HUES6 (cell line): ENCODE measurements around the gene GRM6.

Source experiments
- H3K27ac ChIP-seq: 2 replicates; pipeline ENCODE4 v1.7.0; 2013; ENCODE audit warnings: low read depth, mild to moderate bottlenecking, low read length, inconsistent platforms
- H3K27me3 ChIP-seq: 2 replicates; pipeline ENCODE4 v1.6.1; 2013; ENCODE audit warnings: low read length; ENCODE audit not compliant: control insufficient read depth, insufficient read depth
- H3K36me3 ChIP-seq: 2 replicates; pipeline ENCODE4 v1.6.1; 2013; ENCODE audit warnings: low read length; ENCODE audit not compliant: control insufficient read depth, insufficient read depth
- H3K4me1 ChIP-seq: 2 replicates; pipeline ENCODE4 v1.6.1; 2013; ENCODE audit warnings: low read length; ENCODE audit not compliant: control insufficient read depth, insufficient read depth
- H3K4me3 ChIP-seq: 2 replicates; pipeline ENCODE4 v1.5.1; 2013; ENCODE audit warnings: low read depth, low read length
- H3K9ac ChIP-seq: one replicate; pipeline ENCODE4 v1.6.1; 2013; ENCODE audit warnings: mild to moderate bottlenecking, low read length
- H3K9me3 ChIP-seq: 2 replicates; pipeline ENCODE4 v1.6.1; 2013; ENCODE audit warnings: low read depth, low read length; ENCODE audit not compliant: control insufficient read depth, insufficient read depth

GRM6 gene

DNA sequence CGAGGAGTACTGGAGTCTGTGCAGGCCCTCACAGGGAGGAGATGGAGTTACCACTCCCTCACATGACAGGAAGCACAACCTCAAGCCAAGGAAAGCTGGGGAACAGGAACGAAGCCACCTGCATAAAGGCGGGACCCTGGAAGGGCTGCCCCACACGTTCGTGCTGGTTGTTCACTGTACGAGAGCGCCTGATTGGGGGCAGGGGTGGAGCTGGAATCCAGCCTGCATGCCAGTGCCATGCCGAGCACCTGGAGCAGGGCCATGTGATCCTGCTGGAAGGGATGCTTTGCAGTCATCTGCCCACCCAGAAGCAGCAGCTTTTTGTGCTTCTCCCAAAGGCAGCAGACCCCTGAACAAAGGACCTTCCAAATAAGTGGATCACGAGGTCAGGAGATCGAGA, 11.4 kb downstream of the GRM6 start:
- H3K4me1 ChIP-seq: no peaks in the 10 kb centered on the region
- H3K27me3 ChIP-seq: no peaks in the 10 kb centered on the region
- H3K36me3 ChIP-seq: no peaks in the 10 kb centered on the region
- H3K27ac ChIP-seq: no peak overlapping the region
- H3K4me3 ChIP-seq: no peak overlapping the region
- peaks cover 85% of the 10 kb centered on the region for H3K9me3 ChIP-seq
- no peak overlapping the region for H3K9ac ChIP-seq

DNA sequence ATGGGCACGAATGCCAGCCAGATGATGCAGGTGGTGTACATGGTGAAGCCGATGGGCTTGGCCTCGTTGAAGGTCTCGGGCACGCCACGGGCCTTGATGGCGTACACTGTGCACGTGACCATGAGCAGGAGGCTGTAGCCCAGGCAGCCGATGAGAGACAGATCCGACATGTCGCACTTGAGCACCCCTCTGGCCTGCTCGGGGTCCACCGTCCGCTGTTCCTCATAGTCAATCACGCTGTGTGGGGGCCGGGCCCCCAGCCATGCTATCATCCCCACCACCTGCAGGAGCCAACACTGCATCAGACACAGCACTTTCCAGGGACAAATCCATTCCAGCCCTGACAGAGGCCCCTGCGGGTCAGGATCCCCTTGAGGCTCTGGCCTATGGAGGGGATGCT, 12.2 kb downstream of the GRM6 start:
- Histone ChIP-seq H3K4me3 (no peak overlapping the region), H3K27ac (no peak overlapping the region), H3K36me3 (no peaks in the 10 kb centered on the region), H3K9ac (no peak overlapping the region), H3K27me3 (no peaks in the 10 kb centered on the region), H3K4me1 (no peaks in the 10 kb centered on the region), H3K9me3 (peaks cover 84% of the 10 kb centered on the region)

DNA sequence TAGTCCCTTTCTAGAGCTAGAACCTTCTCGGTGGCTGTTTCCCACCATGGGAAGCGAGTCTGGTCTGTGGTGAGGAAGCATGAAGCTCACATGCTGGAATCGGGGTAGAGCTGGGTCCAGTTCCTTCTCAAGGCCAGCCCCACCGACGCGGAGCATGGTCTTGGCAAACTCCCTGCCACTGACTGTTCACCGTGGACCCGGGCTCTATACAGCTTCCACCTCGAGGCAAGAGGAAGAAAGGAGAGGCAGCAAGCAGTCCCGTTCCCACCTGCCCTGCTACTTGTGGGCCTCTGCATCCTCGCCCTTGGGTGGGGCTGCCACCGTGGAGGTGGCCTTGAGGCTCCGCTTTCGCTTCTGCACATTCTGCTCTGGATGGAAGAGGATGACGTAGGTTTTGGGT, 13.7 kb downstream of the GRM6 start:
- peaks cover 82% of the 10 kb centered on the region for H3K9me3 ChIP-seq
- no peaks in the 10 kb centered on the region for H3K27me3 ChIP-seq
- no peaks in the 10 kb centered on the region for H3K36me3 ChIP-seq
- H3K9ac ChIP-seq: no peak overlapping the region
- H3K4me3 ChIP-seq: no peak overlapping the region
- H3K27ac ChIP-seq: no peak overlapping the region
- H3K4me1 ChIP-seq: no peaks in the 10 kb centered on the region

- Histone ChIP-seq H3K27ac (no peak overlapping the region), H3K27me3 (no peaks in the 10 kb centered on the region), H3K36me3 (peaks cover 11% of the 10 kb centered on the region; the same call in 1 of the 2 replicates), H3K4me1 (no peaks in the 10 kb centered on the region), H3K9ac (no peak overlapping the region), H3K9me3 (peaks cover 79% of the 10 kb centered on the region), H3K4me3 (no peak overlapping the region)
These were observed 29.6 kb downstream of the GRM6 start for GRCh38 chr5:178965465-178966055.

GRCh38 chr5:178941361-178941760, 53.8 kb downstream of the GRM6 start:
- no peaks in the 10 kb centered on the region for H3K27me3 ChIP-seq
- no peaks in the 10 kb centered on the region; the same call in 1 of the 2 replicates for H3K36me3 ChIP-seq
- H3K4me3 ChIP-seq: peak overlapping the region; percentile 67
- H3K27ac ChIP-seq: no peak overlapping the region
- H3K9me3 ChIP-seq: peaks cover 92% of the 10 kb centered on the region
- H3K4me1 ChIP-seq: no peaks in the 10 kb centered on the region; the same call in 1 of the 2 replicates
- H3K9ac ChIP-seq: no peak overlapping the region

DNA sequence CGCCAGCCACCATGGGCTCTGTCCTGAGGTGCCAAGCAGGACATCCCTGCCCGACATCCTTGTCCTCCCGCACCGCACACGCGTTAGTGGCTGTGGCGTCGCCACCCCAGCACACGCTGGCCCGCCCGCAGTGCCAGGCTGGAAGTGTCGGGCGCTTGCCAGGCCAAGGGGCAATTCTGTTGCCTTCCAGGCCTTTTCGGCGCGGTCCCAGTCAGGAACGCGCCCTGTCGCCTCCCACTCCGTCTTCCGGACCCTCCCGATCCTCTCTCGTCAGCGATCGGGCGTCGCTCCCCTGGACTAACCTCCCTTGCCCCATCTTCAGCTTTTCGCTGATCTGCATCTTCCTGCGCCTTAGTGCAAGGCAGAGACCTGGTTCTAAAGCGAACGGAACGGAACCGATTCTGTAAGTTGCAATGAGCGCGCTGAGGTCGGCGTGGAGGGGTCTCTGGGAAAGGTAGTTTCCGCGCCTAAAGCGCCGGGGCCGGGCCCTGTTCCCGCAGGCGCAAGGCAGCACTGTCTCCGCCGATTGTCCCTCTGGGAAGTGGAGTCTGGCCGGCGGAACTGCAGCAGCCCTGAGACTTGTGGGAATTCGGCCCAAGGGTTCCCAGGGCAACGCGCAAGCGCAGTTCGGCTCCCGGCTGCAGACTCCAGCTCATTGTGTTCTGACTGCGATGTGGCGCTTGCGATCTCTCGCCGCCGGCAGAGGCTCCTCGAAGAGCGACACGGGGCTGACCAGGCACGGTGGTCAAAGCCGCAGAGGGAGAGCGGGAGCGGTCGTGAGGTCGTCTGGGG, 54.4 kb downstream of the GRM6 start, which contains the start of gene ZNF454:
Gene ZNF454 (plus strand): TSS at position 630 of the 792 bp plus-strand sequence. CDS start 1,594 bp downstream, outside the sequence.
- peaks cover 93% of the 10 kb centered on the region for H3K9me3 ChIP-seq
- H3K27me3 ChIP-seq: no peaks in the 10 kb centered on the region
- H3K4me3 ChIP-seq: peak within 1 kb of the TSS; percentile 67
- H3K36me3 ChIP-seq: no peaks in the 10 kb centered on the region
- H3K9ac ChIP-seq: no peak within 1 kb of the TSS
- no peaks in the 10 kb centered on the region; the same call in 1 of the 2 replicates for H3K4me1 ChIP-seq
- H3K27ac ChIP-seq: no peak within 1 kb of the TSS

DNA sequence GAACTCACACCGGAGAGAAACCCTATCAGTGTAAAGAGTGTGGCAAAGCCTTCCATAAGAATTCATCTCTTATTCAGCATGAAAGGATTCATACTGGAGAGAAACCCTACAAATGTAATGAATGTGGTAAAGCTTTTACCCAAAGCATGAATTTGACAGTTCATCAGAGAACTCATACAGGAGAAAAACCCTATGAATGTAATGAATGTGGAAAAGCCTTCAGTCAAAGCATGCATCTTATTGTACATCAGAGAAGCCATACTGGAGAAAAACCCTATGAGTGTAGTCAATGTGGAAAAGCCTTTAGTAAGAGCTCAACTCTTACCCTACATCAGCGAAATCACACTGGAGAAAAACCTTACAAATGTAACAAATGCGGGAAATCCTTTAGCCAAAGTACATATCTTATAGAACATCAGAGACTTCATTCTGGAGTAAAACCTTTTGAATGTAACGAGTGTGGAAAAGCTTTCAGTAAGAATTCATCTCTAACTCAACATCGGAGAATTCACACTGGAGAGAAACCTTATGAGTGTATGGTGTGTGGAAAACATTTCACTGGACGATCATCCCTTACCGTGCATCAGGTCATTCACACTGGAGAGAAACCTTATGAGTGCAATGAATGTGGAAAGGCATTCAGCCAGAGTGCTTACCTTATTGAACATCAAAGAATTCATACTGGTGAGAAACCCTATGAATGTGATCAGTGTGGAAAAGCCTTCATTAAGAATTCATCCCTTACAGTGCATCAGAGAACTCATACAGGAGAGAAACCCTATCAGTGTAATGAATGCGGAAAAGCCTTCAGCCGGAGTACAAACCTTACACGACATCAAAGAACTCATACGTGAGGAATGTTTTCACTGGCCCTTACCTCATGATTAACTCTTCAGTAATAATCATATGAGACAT, 63.0 kb downstream of the GRM6 start:
- H3K9me3 ChIP-seq: peaks cover 95% of the 10 kb centered on the region

More for the DNA sequence above, 63.0 kb downstream of the GRM6 start:
- H3K4me3 ChIP-seq: no peak overlapping the region
- H3K4me1 ChIP-seq: no peaks in the 10 kb centered on the region
- H3K27ac ChIP-seq: no peak overlapping the region
- H3K36me3 ChIP-seq: no peaks in the 10 kb centered on the region
- no peaks in the 10 kb centered on the region for H3K27me3 ChIP-seq
- H3K9ac ChIP-seq: no peak overlapping the region
